Smooth muscle cell (in vitro differentiated cells): ENCODE results near the gene ZNF444. TPM values are rescaled to one million over a fixed set of nuclear protein-coding genes. Genes with fewer than 3 reads are reported as not detected.

ENCODE experiments used
- DNase-seq: peaks from one replicate; lab custom pipeline; 2025; ENCODE audit not compliant: unreplicated experiment; lab: John Stamatoyannopoulos, UW
- H2AFZ ChIP-seq: fragments of 200-600 bp; sonication (generic); 2 replicates; pipeline ENCODE4 v1.6.0; 2016; ENCODE audit warnings: antibody characterized with exemption, low read depth, mild to moderate bottlenecking
- H3F3A ChIP-seq: fragments of 200-600 bp; sonication (generic); 2 replicates; pipeline ENCODE4 v1.6.0; 2017; ENCODE audit warnings: antibody characterized with exemption, low read depth
- H3K27ac ChIP-seq: fragments of 200-600 bp; sonication (generic); 2 replicates; pipeline ENCODE4 v1.5.1; 2016; ENCODE audit warnings: low read depth, mild to moderate bottlenecking
- H3K27me3 ChIP-seq: fragments of 200-600 bp; sonication (generic); 2 replicates; pipeline ENCODE4 v1.6.1; 2016; ENCODE audit warnings: low read depth, mild to moderate bottlenecking
- H3K36me3 ChIP-seq: fragments of 200-600 bp; sonication (generic); 2 replicates; pipeline ENCODE4 v1.5.1; 2016; ENCODE audit warnings: low read depth
- H3K4me1 ChIP-seq: fragments of 200-600 bp; sonication (generic); 2 replicates; pipeline ENCODE4 v1.5.1; 2016; ENCODE audit warnings: low read depth
- H3K4me2 ChIP-seq: fragments of 200-600 bp; sonication (generic); 2 replicates; pipeline ENCODE4 v1.6.0; 2016; ENCODE audit warnings: mild to moderate bottlenecking
- H3K4me3 ChIP-seq: fragments of 200-600 bp; sonication (generic); 2 replicates; pipeline ENCODE4 v1.5.1; 2016; ENCODE audit warnings: mild to moderate bottlenecking
- H3K79me2 ChIP-seq: fragments of 200-600 bp; sonication (generic); 2 replicates; pipeline ENCODE4 v1.6.0; 2016; ENCODE audit warnings: low read depth, mild to moderate bottlenecking
- H3K9ac ChIP-seq: fragments of 200-600 bp; sonication (generic); 2 replicates; pipeline ENCODE4 v1.6.0; 2016; ENCODE audit warnings: low read depth
- H3K9me3 ChIP-seq: fragments of 200-600 bp; sonication (generic); replicated peaks from 2 replicates; pipeline ENCODE4 v1.5.1; 2016; ENCODE audit warnings: low read depth
- H4K20me1 ChIP-seq: fragments of 200-600 bp; sonication (generic); 2 replicates; pipeline ENCODE4 v1.6.0; 2016; ENCODE audit warnings: low read depth
- CTCF ChIP-seq: fragments of 200-600 bp; sonication (generic); IDR thresholded peaks from 2 replicates; pipeline ENCODE4 v1.5.1; 2017; ENCODE audit warnings: borderline replicate concordance, mild to moderate bottlenecking, antibody characterized with exemption; ENCODE audit not compliant: insufficient read depth, poor library complexity, severe bottlenecking
- WGBS: methylation state at CpG from one replicate; pipeline ENCODE4 v1.1.7; 2016; ENCODE audit warnings: low lambda C conversion rate; 5-methylcytosine and 5-hydroxymethylcytosine counted together
- polyA plus RNA-seq: library from polyadenylated mRNA; unstranded; fragments of >200 nt; fragmentation: Nextera tagmentation; extraction: Ambion mirVana; gene quantifications from 2 replicates; pipeline ENCODE4 v1.2.1, GENCODE V29; 2016
- total RNA-seq: library from RNA; depleted of rRNA; stranded (reverse); fragments of >200 nt; gene quantifications from 2 replicates; pipeline ENCODE4 v1.2.3, GENCODE V29; 2014

The ZNF444 gene
- total and polyA plus RNA-seq, 2 experiments from 2014 or later = 20.0 to 40.6 TPM

- WGBS = 78% methylated on average over 4 of the region's 27 CpGs
- H3K4me2 ChIP-seq = no peak overlapping the region
- H3K27ac ChIP-seq = no peak overlapping the region
- peaks cover 21% of the 10 kb centered on the region for H3K4me1 ChIP-seq
- no peaks in the 10 kb centered on the region for H3F3A ChIP-seq
- peaks cover 85% of the 10 kb centered on the region for H3K79me2 ChIP-seq
- H3K4me3 ChIP-seq = no peak overlapping the region
- no peaks in the 10 kb centered on the region for H3K27me3 ChIP-seq
- H3K36me3 ChIP-seq = no peaks in the 10 kb centered on the region
- H3K9me3 ChIP-seq = no peaks in the 10 kb centered on the region
- no peak overlapping the region for H3K9ac ChIP-seq
- no peak overlapping the region for H2AFZ ChIP-seq
- H4K20me1 ChIP-seq = peaks cover 94% of the 10 kb centered on the region
- DNase-seq = no peak
- TF ChIP-seq CTCF = no peak
These were observed 33.3 kb upstream of the ZNF444 start for GRCh38 chr19:56107626-56108351.

GRCh38 chr19:56108447-56109195 is 32.5 kb upstream of the ZNF444 start:
- H3K79me2 ChIP-seq = peaks cover 89% of the 10 kb centered on the region
- no peaks in the 10 kb centered on the region for H3K27me3 ChIP-seq
- no peaks in the 10 kb centered on the region for H3K36me3 ChIP-seq
- H3K4me2 ChIP-seq = peak overlapping the region; percentile 62
- no peak for TF ChIP-seq CTCF
- H3K27ac ChIP-seq = no peak overlapping the region
- H3K4me1 ChIP-seq = peaks cover 21% of the 10 kb centered on the region
- H3K4me3 ChIP-seq = no peak overlapping the region
- H2AFZ ChIP-seq = no peak overlapping the region
- no peaks in the 10 kb centered on the region for H3F3A ChIP-seq
- no peak overlapping the region for H3K9ac ChIP-seq
- no peak for DNase-seq
- 64% methylated on average over 24 of the region's 24 CpGs for WGBS
- no peaks in the 10 kb centered on the region for H3K9me3 ChIP-seq
- H4K20me1 ChIP-seq = peaks cover 94% of the 10 kb centered on the region

GRCh38 chr19:56109226-56109625 is 31.9 kb upstream of the ZNF444 start:
- peak overlapping the region; percentile 62 for H3K4me2 ChIP-seq
- H3F3A ChIP-seq = no peaks in the 10 kb centered on the region
- peaks cover 95% of the 10 kb centered on the region for H3K79me2 ChIP-seq
- no peak for DNase-seq
- no peak overlapping the region for H3K4me3 ChIP-seq
- WGBS = 72% methylated on average over 13 of the region's 13 CpGs
- TF ChIP-seq CTCF = no peak
- peaks cover 21% of the 10 kb centered on the region for H3K4me1 ChIP-seq
- H3K9me3 ChIP-seq = no peaks in the 10 kb centered on the region
- H3K36me3 ChIP-seq = no peaks in the 10 kb centered on the region
- no peaks in the 10 kb centered on the region for H3K27me3 ChIP-seq
- H2AFZ ChIP-seq = no peak overlapping the region
- H4K20me1 ChIP-seq = peaks cover 100% of the 10 kb centered on the region
- H3K9ac ChIP-seq = no peak overlapping the region
- H3K27ac ChIP-seq = no peak overlapping the region
